SK-N-SH (cell line): ENCODE results near the gene NAA38.

Experiments
- CHD2 ChIP-seq: fragments of 150-350 bp; IDR thresholded peaks from 2 replicates; pipeline ENCODE4 v1.6.1; 2018; ENCODE audit warnings: low read length; ENCODE audit not compliant: partially characterized antibody
- CTCF ChIP-seq: fragments of 200-600 bp; sonication (generic); IDR thresholded peaks from 2 replicates; pipeline ENCODE4 v1.6.1; 2017; ENCODE audit warnings: antibody characterized with exemption, mild to moderate bottlenecking, moderate library complexity
- EP300 ChIP-seq, 2 experiments: IDR thresholded peaks; 2 replicates each; pipeline versions ENCODE4 v1.4.0 to v1.6.1; 2012; ENCODE audit warnings: borderline replicate concordance in 1 of 2, low read depth in 1 of 2, low read length in 1 of 2
- EZH2phosphoT487 ChIP-seq: fragments of 200-600 bp; sonication (generic); IDR thresholded peaks from 2 replicates; pipeline ENCODE4 v1.6.1; 2017; ENCODE audit warnings: low read depth, mixed run types, mild to moderate bottlenecking, antibody characterized with exemption, moderate library complexity, borderline replicate concordance
- FOXJ3 ChIP-seq: sonication (generic); formaldehyde crosslinking; IDR thresholded peaks from 2 replicates; pipeline ENCODE4 v1.5.1; 2020; ENCODE audit warnings: mild to moderate bottlenecking, missing genetic modification reagents
- FOXM1 ChIP-seq: IDR thresholded peaks from 2 replicates; pipeline ENCODE4 v1.4.0; 2012; ENCODE audit warnings: low read depth, mild to moderate bottlenecking
- GABPA ChIP-seq: IDR thresholded peaks from 2 replicates; pipeline ENCODE4 v1.4.0; 2012; ENCODE audit warnings: low read depth, mild to moderate bottlenecking
- MAX ChIP-seq: IDR thresholded peaks from 2 replicates; pipeline ENCODE4 v1.4.0; 2012; ENCODE audit warnings: low read depth
- MXI1 ChIP-seq: IDR thresholded peaks from 2 replicates; pipeline ENCODE4 v1.6.1; 2012; ENCODE audit warnings: mild to moderate bottlenecking, low read depth, low read length, improper control_type of control experiment
- NFIC ChIP-seq: IDR thresholded peaks from 2 replicates; pipeline ENCODE4 v1.4.0; 2012; ENCODE audit warnings: borderline replicate concordance
- NRF1 ChIP-seq: IDR thresholded peaks from 2 replicates; pipeline ENCODE4 v1.6.1; 2012; ENCODE audit warnings: low read depth, mild to moderate bottlenecking, low read length
- POLR2AphosphoS5 ChIP-seq: IDR thresholded peaks from 2 replicates; pipeline ENCODE4 v1.6.1; 2012; ENCODE audit warnings: low read depth, low read length
- RAD21 ChIP-seq: IDR thresholded peaks from 2 replicates; pipeline ENCODE4 v1.6.1; 2012; ENCODE audit warnings: mild to moderate bottlenecking, low read length
- REST ChIP-seq: IDR thresholded peaks from 2 replicates; pipeline ENCODE4 v1.6.1; 2012; ENCODE audit warnings: mild to moderate bottlenecking, low read depth, low read length, moderate library complexity

- no peak for TF ChIP-seq EZH2phosphoT487
- no peak for TF ChIP-seq NRF1
- no peak for TF ChIP-seq CTCF
- no peak for TF ChIP-seq POLR2AphosphoS5
- TF ChIP-seq REST: no peak
- no peak for TF ChIP-seq GABPA
- TF ChIP-seq MXI1: no peak
- TF ChIP-seq RAD21: no peak
- TF ChIP-seq FOXM1: no peak
- TF ChIP-seq NFIC: no peak
- TF ChIP-seq EP300 (IDR thresholded peaks at IDR 0.05; ENCODE audit: borderline replicate concordance in 1 of 2, low read depth in 1 of 2, low read length in 1 of 2): no peak
- TF ChIP-seq CHD2: no peak
- no peak for TF ChIP-seq MAX
- TF ChIP-seq FOXJ3 (CRISPR knock-in tag): no peak
Observed at GRCh38 chr17:7845359-7846062, 11.8 kb downstream of the NAA38 start.
